K562 (cell line): ENCODE measurements around the gene FAM43B. TPM values are rescaled to one million over a fixed set of nuclear protein-coding genes. Genes with fewer than 3 reads are reported as not detected.

Experiments
- ATAC-seq: fragments of 200-7000 bp; cut with Tn5 transposase; 3 replicates; pipeline ENCODE4 v1.9.1; 2020; ENCODE audit warnings: moderate library complexity
- BruUV-seq: library from RNA; stranded (reverse); fragments of 400-500 nt; replicated peaks from 2 replicates; lab custom pipeline; 2021; lab: Mats Ljungman, UMichigan
- CTCF ChIA-PET: fragments of 300-600 bp; formaldehyde crosslinking; extraction: SDS; loops from one replicate; lab custom pipeline; 2021; ENCODE audit warnings: low intra/inter-chr PET ratio; lab: Yijun Ruan, JAX
- POLR2A ChIA-PET: fragments of 300-600, 350-650 bp; sonication (Branson Sonifier 250); formaldehyde crosslinking; extraction: SDS; loops from one replicate; lab custom pipeline; 2021; ENCODE audit warnings: antibody characterized with exemption, inconsistent platforms; lab: Yijun Ruan, JAX
- DNase-seq, 4 experiments: peaks; one replicate each; pipeline versions ENCODE4 v3.0.0 to v3.0.0-alpha.2; 2011 to 2018; ENCODE audit warnings: low spot score in 3 of 4, mixed read lengths in 3 of 4; ENCODE audit errors: extremely low read depth in 1 of 4
- FAIRE-seq: peaks from 2 replicates; lab custom pipeline; 2011; peaks lifted over from hg19 to GRCh38; lab: Jason Lieb, UNC
- H2AFZ ChIP-seq: 2 replicates; pipeline ENCODE4 v1.6.0; 2011; ENCODE audit warnings: low read depth, low read length, control low read depth, inconsistent platforms
- H3K27ac ChIP-seq: fragments of 200-600 bp; 3 replicates; pipeline ENCODE4 v1.8.0; 2011; ENCODE audit warnings: low read depth, mild to moderate bottlenecking, control low read depth, inconsistent platforms, low read length, moderate library complexity, mixed read lengths; ENCODE audit errors: extremely low read depth
- H3K27me3 ChIP-seq, 2 experiments: fragments of 300-600 bp in 1 of 2; 2 replicates in 1 of 2; 3 replicates in 1 of 2; pipeline versions ENCODE4 v1.6.0 to v1.8.0; 2011; ENCODE audit warnings: inconsistent platforms in 2 of 2, low read length in 2 of 2, mild to moderate bottlenecking in 1 of 2, mixed read lengths in 1 of 2, moderate library complexity in 1 of 2; ENCODE audit not compliant: control insufficient read depth in 2 of 2, insufficient read depth in 2 of 2
- H3K36me3 ChIP-seq: fragments of 300-600 bp; 3 replicates; pipeline ENCODE4 v1.8.0; 2011; ENCODE audit warnings: mild to moderate bottlenecking, low read length, inconsistent platforms; ENCODE audit not compliant: control insufficient read depth, insufficient read depth
- H3K4me1 ChIP-seq, 2 experiments: fragments of 200-600 bp in 1 of 2; replicated peaks in 1 of 2; 2 replicates in 1 of 2; 3 replicates in 1 of 2; pipeline versions ENCODE4 v1.5.1 to v1.8.0; 2011; ENCODE audit warnings: inconsistent platforms in 2 of 2, low read length in 2 of 2, mild to moderate bottlenecking in 1 of 2, mixed read lengths in 1 of 2, moderate library complexity in 1 of 2; ENCODE audit not compliant: control insufficient read depth in 2 of 2, insufficient read depth in 2 of 2
- H3K4me2 ChIP-seq: 2 replicates; pipeline ENCODE4 v1.6.1; 2011; ENCODE audit warnings: low read length, control low read depth, inconsistent platforms, mixed read lengths; ENCODE audit not compliant: insufficient read depth
- H3K4me3 ChIP-seq: fragments of 200-600 bp; sonication (generic), shearing (Covaris generic); 2 replicates; pipeline ENCODE4 v1.5.1; 2016; ENCODE audit warnings: control low read depth, inconsistent platforms
- H3K79me2 ChIP-seq: fragments of 200-600 bp; 3 replicates; pipeline ENCODE4 v1.8.0; 2011; ENCODE audit warnings: low read length, inconsistent platforms; ENCODE audit not compliant: control insufficient read depth, insufficient read depth
- H3K9ac ChIP-seq, 2 experiments: 2 replicates each; pipeline versions ENCODE4 v1.6.0 to v1.6.1; 2011; ENCODE audit warnings: low read depth in 2 of 2, low read length in 2 of 2, control low read depth in 1 of 2, inconsistent platforms in 1 of 2, mild to moderate bottlenecking in 1 of 2, mixed read lengths in 1 of 2; ENCODE audit not compliant: insufficient read depth in 1 of 2
- H3K9me1 ChIP-seq: one replicate; pipeline ENCODE4 v1.6.0; 2011; ENCODE audit warnings: inconsistent platforms, mild to moderate bottlenecking, low read length, moderate library complexity; ENCODE audit not compliant: control insufficient read depth, insufficient read depth
- H3K9me3 ChIP-seq: replicated peaks from 2 replicates; pipeline ENCODE4 v1.5.1; 2011; ENCODE audit warnings: low read depth, low read length, inconsistent platforms; ENCODE audit not compliant: control insufficient read depth, insufficient read depth
- H4K20me1 ChIP-seq: replicated peaks from 2 replicates; pipeline ENCODE4 v1.6.1; 2011; ENCODE audit warnings: low read length, inconsistent platforms, mixed read lengths; ENCODE audit not compliant: control insufficient read depth, insufficient read depth
- AFF1 ChIP-seq, 2 experiments: fragments of 450-650 bp; IDR thresholded peaks; 2 replicates each; pipeline ENCODE4 v1.6.1; 2018; ENCODE audit warnings: mild to moderate bottlenecking in 2 of 2, low read depth in 1 of 2; ENCODE audit not compliant: partially characterized antibody in 2 of 2
- ARNT ChIP-seq, 2 experiments: fragments of 450-650 bp; IDR thresholded peaks; 2 replicates each; pipeline ENCODE4 v1.6.1; 2016; ENCODE audit warnings: mild to moderate bottlenecking in 1 of 2
- CUX1 ChIP-seq: fragments of 200-800 bp; sonication (Bioruptor generic); IDR thresholded peaks from 2 replicates; pipeline ENCODE4 v1.6.1; 2016; ENCODE audit warnings: missing genetic modification characterization, missing compliant biosample characterization
- HDGF ChIP-seq: fragments of 450-650 bp; IDR thresholded peaks from 2 replicates; pipeline ENCODE4 v1.6.1; 2016
- SPI1 ChIP-seq: IDR thresholded peaks from 2 replicates; pipeline ENCODE4 v1.6.1; 2011; ENCODE audit warnings: low read depth, low read length, control low read depth, borderline replicate concordance
- WHSC1 ChIP-seq: IDR thresholded peaks from one replicate; pipeline ENCODE4 v1.6.1; 2012; ENCODE audit warnings: low read length, control low read depth, inconsistent platforms
- ZC3H11A ChIP-seq: IDR thresholded peaks from 2 replicates; pipeline ENCODE4 v1.6.1; 2012; ENCODE audit warnings: low read depth, low read length, improper control_type of control experiment
- ZNF512 ChIP-seq: IDR thresholded peaks from 2 replicates; pipeline ENCODE4 v1.6.1; 2016; ENCODE audit warnings: missing genetic modification characterization, missing compliant biosample characterization
- ZNF586 ChIP-seq: fragments of 450-650 bp; formaldehyde crosslinking; conservative IDR thresholded peaks from 2 replicates; pipeline ENCODE4 v1.4.0; 2020; ENCODE audit warnings: mild to moderate bottlenecking, moderate library complexity
- WGBS: fragments of 100-300 bp; shearing (Covaris generic); methylation state at CpG from one replicate; pipeline ENCODE4 v1.1.6; 2016; ENCODE audit warnings: low coverage, mixed read lengths; ENCODE audit not compliant: insufficient coverage; ENCODE audit errors: missing lambda C conversion rate; 5-methylcytosine and 5-hydroxymethylcytosine counted together
- in situ Hi-C: fragments of 300-500 bp; cut with MboI; formaldehyde crosslinking; loops from 4 replicates; pipeline ENCODE4 v1.15.0; 2018; ENCODE audit warnings: inconsistent platforms, mixed read lengths
- intact Hi-C: fragments of 100-400 bp; cut with micrococcal nuclease; formaldehyde crosslinking; loops from 2 replicates; pipeline ENCODE4 v1.14.2; 2022
- polyA plus RNA-seq, 8 experiments: library from polyadenylated mRNA; depleted of rRNA in 4 of 8; stranded (reverse) in 5 of 8; unstranded in 3 of 8; fragments of >200 nt; fragmentation: Nextera tagmentation in 2 of 8; fragmentation: Illumina TruSeq in 1 of 8; extraction: Ambion mirVana in 2 of 8; extraction: Trizol in 1 of 8; gene quantifications; 2 replicates each; pipeline versions ENCODE4 v1.2.1 to v1.2.3, GENCODE V29; 2011 to 2014; ENCODE audit warnings: inconsistent platforms in 1 of 8, missing spikeins in 1 of 8
- total RNA-seq, 7 experiments: library from RNA; depleted of rRNA in 6 of 7; stranded (reverse); fragments of >200 nt in 6 of 7; fragmentation: Illumina TruSeq in 2 of 7; extraction: Trizol in 2 of 7; gene quantifications; 2 replicates each; pipeline versions ENCODE4 v1.2.1 to v1.2.3, GENCODE V29; 2011 to 2021; ENCODE audit warnings: low replicate concordance in 1 of 7
- TF ChIP-seq, protein P1 (sequence below): fragments of 450-650 bp; formaldehyde crosslinking; IDR thresholded peaks from 2 replicates; pipeline ENCODE4 v1.4.0; 2022; ENCODE audit warnings: missing genetic modification characterization

The FAM43B gene
- total and polyA plus RNA-seq, 9 of the 15 experiments (the other 6 are each of a cell fraction or from before 2014, with no cell fraction given): not detected

DNA sequence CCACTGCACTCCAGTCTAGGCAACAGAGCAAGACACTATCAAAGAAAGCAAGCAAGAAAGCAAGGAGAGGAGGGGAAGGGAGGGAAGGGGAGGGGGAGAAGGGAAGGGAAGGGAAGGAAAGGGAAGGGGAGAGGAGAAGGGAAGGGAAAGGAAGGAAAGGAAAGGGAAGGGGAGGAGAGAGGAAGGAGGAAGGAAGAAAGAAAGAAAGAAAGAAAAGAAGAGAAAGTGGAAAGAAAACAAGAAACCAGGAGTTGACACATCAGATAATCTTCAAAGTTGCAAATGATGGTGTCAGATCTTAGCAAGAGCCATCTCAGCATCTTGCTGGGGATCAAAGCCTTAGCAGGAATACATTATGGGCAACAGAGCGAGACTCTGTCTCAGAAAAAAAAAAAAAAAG, 21.6 kb downstream of the FAM43B start:
- Histone ChIP-seq H3K4me1 (peaks cover 0 to 9% of the 10 kb centered on the region in 2 experiments; a peak in 2 of 5 replicates), H4K20me1 (no peaks in the 10 kb centered on the region), H3K4me2 (no peak overlapping the region), H3K9me1 (no peaks in the 10 kb centered on the region), H3K79me2 (no peaks in the 10 kb centered on the region), H3K9ac (no peak overlapping the region), H3K27me3 (peaks cover 18% of the 10 kb centered on the region in 2 experiments), H2AFZ (no peak overlapping the region), H3K27ac (no peak overlapping the region), H3K36me3 (no peaks in the 10 kb centered on the region), H3K4me3 (no peak overlapping the region), H3K9me3 (no peaks in the 10 kb centered on the region; the same call in 1 of the 2 replicates)
- ChIA-PET CTCF (interaction anchor here (2.8 kb wide), 1 partner anchor 66 kb away, joined by 17 read pairs; no protein-coding TSS in a partner anchor), POLR2A (interaction anchor here (0.9 kb wide), 1 partner anchor 13 kb away, joined by 3 read pairs; no protein-coding TSS in a partner anchor)
- BruUV-seq: no TSS peak
- ATAC-seq (no peak), DNase-seq (no peak), FAIRE-seq (no peak)
- intact Hi-C loops: no loop called here
- in situ Hi-C loops: no loop called here
- WGBS: no CpG with 5 or more reads among the region's 1 CpG
- peak; percentile 84 for TF ChIP-seq ZNF512
- TF ChIP-seq HDGF: no peak
- no peak for TF ChIP-seq ZC3H11A
- no peak for TF ChIP-seq AFF1 (IDR thresholded peaks at IDR 0.05; ENCODE audit: low read depth in 1 of 2, partially characterized antibody in 2 of 2)
- TF ChIP-seq ARNT (IDR thresholded peaks at IDR 0.05): no peak
- TF ChIP-seq SPI1: no peak
- no peak for TF ChIP-seq ZNF586 (CRISPR knock-in tag)
- TF ChIP-seq WHSC1: no peak
- TF ChIP-seq, protein P1, sequence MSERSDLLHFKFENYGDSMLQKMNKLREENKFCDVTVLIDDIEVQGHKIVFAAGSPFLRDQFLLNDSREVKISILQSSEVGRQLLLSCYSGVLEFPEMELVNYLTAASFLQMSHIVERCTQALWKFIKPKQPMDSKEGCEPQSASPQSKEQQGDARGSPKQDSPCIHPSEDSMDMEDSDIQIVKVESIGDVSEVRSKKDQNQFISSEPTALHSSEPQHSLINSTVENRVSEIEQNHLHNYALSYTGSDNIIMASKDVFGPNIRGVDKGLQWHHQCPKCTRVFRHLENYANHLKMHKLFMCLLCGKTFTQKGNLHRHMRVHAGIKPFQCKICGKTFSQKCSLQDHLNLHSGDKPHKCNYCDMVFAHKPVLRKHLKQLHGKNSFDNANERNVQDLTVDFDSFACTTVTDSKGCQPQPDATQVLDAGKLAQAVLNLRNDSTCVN (CRISPR knock-in tag): peak; percentile 38; the same call in 1 of the 2 replicates
- no peak for TF ChIP-seq CUX1 (CRISPR knock-in tag)
